ENCODE data around the gene TPBGL. TPM values are rescaled to one million over a fixed set of nuclear protein-coding genes. Genes with fewer than 3 reads are reported as not detected.

Gene TPBGL, protein sequence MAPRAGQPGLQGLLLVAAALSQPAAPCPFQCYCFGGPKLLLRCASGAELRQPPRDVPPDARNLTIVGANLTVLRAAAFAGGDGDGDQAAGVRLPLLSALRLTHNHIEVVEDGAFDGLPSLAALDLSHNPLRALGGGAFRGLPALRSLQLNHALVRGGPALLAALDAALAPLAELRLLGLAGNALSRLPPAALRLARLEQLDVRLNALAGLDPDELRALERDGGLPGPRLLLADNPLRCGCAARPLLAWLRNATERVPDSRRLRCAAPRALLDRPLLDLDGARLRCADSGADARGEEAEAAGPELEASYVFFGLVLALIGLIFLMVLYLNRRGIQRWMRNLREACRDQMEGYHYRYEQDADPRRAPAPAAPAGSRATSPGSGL
- total RNA-seq: not detected in 2 replicates

DNA sequence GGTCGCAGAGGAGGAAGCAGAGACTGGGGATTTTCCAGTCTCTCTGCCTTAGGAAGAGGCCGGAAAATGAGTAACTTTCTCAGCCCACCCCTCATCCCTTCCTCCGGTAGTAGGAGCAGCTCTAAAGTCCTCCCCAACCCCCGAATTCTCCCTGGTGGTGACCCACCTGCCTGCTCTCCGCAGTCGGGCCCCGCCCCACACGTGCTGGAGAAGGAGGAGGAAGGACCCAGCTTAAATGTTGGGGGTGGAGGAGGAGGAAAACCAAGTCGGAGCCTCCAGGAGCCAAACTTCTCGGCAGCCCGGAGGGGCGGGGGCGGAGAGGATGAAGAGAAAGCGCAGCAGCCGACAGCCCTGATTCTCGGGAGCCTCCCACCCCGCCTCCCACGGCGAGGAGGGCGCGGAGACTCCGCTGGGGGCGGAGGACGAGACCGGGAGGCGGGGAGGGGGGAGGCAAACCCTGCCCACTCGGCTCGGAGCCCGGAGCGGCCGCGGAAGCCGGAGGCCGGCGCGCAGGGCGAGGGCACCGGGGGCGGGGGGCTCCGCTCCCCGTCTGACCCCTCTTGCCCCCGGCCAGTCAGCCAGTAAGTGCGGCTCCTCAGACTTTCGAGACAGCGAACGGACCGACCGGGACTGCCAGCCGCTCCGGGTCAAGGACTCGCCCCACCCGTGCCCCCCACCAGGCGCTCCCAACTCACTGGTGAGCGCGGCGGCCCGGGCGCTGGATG, at the start of gene TPBGL:
TPBGL (plus strand) TSS at position 464 of the 725 bp plus-strand sequence. CDS start 276 bp downstream, outside the sequence.

Other genes starting within 250 kb of the TPBGL start
- not detected in 2 replicates for gene OR2AT4, start 143.9 kb upstream of the TPBGL start, total RNA-seq
- not detected in 2 replicates for gene SLCO2B1, start 89.7 kb upstream of the TPBGL start, total RNA-seq
- gene ARRB1, start 110.9 kb downstream of the TPBGL start, total RNA-seq: 4.5 and 5.2 TPM in 2 replicates
- gene RPS3, start 158.7 kb downstream of the TPBGL start, total RNA-seq: 2,255 and 2,455 TPM in 2 replicates
- 1.0 and 1.2 TPM in 2 replicates for gene KLHL35, start 192.4 kb downstream of the TPBGL start, total RNA-seq

Measured in bronchus fibroblast of lung (primary cell).